NCI-H2227 treated with DMSO at 0.1 percent for 48 hours (cell line): ENCODE results near the gene ST3GAL4.
"Not testable (repeated sequence)": the region's sequence is repeated elsewhere in the genome, so short reads cannot be mapped to it uniquely, and the experiment has no call there.

ENCODE experiments used
- DNase-seq: peaks from one replicate; lab custom pipeline; 2025; lab: John Stamatoyannopoulos, UW

Gene ST3GAL4

GRCh38 chr11:126364735-126365134 is 9.2 kb downstream of the ST3GAL4 start:
- DNase-seq, result not testable (repeated sequence)

- not testable (repeated sequence) for DNase-seq
Observed at GRCh38 chr11:126365508-126365907, 10.0 kb downstream of the ST3GAL4 start.

- no peak for DNase-seq
Observed at GRCh38 chr11:126366064-126366822, 10.8 kb downstream of the ST3GAL4 start.

- DNase-seq, result not testable (repeated sequence)
Observed at GRCh38 chr11:126366823-126367654, 11.6 kb downstream of the ST3GAL4 start.

GRCh38 chr11:126367806-126368205 is 12.3 kb downstream of the ST3GAL4 start:
- DNase-seq, result not testable (repeated sequence)

DNA sequence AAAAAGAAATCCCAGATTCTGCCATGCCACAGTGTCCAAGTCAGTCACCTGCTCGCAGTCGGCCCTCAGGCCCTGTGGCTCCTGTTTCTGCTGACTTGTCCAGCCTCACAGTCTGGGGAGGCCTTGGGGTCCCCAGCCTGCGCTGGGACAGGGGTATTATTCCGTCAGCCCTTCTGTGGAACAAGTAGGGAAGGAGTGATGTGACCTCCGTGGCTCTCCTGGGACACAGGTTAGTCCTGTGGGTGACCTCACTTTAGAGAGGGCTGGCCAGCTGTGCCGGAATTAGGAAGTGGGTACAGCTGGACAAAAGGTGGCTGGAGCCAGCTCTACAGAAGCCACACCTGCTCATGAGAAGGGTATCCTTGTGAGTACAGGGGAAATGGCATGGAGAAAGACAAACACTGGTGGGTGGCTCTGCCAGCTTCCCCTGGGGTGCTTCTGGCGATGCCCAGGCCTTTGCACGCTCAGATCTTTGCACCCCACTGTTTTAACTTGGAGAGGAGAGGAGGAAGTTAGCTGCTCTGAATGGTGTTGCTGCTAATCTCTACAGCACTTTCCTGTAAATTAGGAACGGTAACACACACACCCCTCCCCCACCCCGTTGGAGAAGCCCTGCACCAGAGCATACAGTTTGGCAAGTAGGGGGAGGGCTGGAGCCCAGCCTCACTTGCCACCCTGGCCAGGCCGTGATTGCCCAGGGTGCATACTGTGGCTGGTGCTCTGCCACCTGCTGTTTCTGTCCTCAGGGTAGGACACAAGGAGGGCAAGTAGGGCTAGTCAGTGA is 13.0 kb downstream of the ST3GAL4 start:
- DNase-seq, result not testable (repeated sequence)

- DNase-seq, result no peak
Observed at GRCh38 chr11:126370016-126370415, 14.5 kb downstream of the ST3GAL4 start.

DNA sequence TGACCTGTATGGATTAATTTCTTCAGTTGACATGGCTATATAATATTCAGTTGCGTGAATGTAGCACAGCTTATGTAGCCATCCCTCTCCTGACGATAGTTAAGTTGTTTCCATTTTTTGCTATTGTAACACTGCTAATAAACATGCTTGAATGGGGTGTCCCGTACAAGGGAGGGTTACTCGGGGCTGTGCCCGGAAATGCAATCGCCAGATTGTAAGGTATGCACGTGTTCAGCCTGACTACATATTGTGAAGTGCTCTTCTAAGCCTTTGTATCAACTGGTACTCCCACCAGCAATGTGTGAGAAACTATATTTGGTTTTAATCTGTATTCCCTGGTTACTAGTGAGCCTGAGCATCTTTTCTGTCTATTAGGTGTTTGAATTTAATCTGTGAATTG is 16.1 kb downstream of the ST3GAL4 start:
- DNase-seq, result no peak

DNA sequence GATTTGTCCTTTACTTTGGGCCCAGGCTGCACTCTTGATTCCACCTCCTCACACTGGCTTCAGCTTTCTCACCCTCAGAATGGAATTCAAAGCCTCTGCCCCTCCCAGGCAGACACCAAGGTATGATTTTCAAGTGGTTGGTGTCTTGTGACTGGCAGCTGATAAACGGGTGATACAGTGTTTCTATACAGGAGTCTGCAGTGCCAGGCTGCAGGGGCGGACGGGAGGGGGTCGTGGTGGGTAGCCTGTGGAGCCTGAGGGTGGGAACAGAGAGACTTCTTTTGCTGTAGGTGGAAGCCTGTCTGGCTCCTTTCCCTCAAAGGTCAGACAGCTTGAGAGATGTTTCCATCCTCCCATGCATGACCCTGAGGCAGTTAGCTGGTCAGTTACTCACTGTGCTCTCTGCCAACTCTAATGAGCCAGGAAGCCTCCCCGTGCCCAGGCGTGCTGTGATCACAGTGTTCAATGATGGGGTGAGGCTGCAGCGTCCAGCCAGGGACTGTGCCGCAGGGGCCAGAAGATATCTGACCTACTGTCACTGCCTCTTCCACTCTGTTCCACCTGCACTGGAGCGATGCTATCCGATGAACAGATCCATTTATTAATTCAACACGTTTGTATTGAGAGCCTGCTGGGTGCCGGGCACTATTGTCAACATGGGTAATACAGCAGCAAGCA is 18.0 kb downstream of the ST3GAL4 start:
- DNase-seq, result not testable (repeated sequence)

DNA sequence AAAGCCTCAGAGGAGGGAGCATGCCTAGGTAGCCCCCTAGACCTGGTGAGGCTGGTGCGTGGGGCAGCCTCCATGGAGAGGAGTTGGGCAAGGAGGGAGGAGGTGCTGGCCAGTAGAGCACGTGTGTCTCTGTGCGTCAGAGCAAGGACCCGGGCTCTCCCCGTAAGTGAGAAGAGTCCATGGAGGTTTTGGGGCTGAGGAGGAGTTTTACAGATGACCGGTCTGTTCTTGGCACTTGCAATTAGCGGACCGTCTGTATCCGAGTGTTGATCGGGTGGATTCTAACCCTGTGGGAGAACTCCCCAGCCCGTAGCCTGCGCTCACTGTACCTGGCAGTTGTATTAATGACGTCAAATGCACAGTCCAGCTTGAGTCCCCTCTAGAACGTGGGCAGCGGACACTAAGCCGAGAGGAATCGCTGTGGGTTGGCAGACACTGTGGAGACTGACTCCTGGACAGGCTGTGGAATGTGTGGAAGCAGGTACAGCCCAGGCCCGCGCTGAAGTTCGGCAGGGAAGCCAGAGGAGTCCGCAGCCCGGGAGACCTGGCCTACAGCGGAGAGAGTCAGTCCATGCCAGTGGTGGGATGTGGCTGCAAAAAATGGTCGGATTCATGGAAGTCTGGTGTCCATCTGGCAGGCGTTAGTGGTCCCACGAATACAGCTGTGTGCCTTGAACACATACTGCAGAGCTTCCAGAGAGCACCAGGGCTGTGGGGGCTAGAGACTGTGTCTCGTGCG is 19.2 kb downstream of the ST3GAL4 start:
- not testable (repeated sequence) for DNase-seq

GRCh38 chr11:126375726-126376125 is 20.2 kb downstream of the ST3GAL4 start:
- no peak for DNase-seq

- no peak for DNase-seq
Observed at GRCh38 chr11:126378763-126379162, 23.3 kb downstream of the ST3GAL4 start.

- no peak for DNase-seq
Observed at GRCh38 chr11:126380909-126381308, 25.4 kb downstream of the ST3GAL4 start.

DNA sequence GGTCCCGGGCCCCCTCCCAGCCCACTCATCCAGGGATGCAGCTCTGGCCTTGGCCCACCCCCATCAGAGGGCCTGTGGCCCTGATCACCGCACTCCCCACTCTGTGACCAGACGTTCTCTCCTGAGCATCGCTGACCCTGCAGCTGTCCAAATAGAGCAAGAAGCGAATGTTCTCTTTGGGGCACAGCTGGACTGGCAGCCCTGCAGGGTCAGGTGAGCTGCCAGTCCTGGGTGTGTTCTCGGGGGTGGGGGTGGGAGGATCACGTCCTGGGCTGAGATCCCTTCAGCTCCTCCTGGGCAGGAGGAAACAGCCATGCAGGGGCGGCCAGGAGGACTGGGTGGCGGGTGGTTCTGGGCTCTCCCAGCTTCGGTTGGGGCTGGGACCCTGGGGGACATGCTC is 26.5 kb downstream of the ST3GAL4 start:
- not testable (repeated sequence) for DNase-seq

DNA sequence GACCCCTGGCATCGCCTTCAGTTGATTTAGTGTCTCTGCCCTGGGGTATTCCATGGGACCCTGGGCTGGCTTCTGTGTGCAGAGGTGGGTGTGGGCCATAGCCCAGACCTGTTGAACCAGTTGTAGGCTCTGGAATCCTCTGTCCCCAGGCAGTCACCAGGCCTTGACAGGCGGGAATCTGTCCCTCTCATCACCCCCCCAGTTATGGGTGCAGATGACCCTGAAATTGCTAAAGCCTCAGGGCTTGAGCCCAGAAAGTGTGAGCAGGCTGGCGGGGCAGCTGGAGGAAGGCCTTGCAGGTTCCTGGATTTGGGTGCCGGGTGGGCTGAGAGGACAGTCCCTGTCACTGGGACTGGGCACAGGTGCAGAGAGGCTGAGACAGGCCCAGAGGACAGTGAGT is 27.2 kb downstream of the ST3GAL4 start:
- DNase-seq, result not testable (repeated sequence)

DNA sequence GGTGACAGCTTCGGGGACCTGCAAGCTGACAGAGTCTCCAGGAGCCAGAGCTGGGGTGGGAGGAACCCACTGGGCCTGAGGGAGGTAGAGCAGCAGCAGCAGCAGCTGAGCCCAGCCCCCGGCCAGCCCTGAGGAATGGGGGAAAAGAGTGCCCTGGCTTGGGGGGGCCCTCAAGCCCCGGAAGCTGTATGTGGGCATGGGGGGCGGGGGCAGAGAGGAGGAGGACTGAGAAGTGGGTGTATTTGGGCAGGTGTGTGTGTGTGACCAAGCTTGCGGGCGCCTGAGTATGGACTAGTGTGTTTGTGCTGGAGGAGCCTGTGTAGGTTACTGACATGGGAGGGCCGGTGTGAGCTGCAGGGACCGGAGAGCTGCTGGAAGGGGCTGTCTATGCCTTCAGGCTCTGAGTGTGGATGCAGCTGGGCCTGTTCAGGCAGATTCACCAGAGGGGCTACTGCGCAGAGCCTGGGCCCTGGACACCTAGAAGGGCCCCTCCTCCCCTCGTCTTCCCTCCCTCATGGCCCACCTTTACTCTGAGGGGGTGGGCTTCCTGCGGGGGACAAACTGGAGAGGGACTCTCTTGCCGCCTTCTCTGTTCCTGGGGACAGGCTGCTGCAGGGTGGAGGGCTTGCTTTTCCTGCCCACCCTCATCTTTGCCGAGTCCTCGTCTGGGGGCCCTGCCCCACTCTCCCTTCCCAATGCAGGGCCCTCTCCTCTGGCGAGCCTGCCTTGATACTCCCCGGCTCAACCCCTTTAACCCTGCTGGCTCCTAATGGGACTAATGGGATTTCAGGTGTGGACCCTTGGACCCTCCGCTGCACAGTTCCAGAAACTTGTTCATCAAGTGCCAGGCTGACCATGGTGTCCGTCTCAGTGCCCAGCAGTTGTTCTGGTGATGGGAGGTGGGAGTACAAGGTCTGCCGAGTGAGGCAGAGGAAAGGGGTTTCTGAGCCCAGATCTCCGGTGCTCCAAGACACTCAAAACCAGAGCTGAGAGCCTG is 28.2 kb downstream of the ST3GAL4 start:
- DNase-seq, result no peak

- no peak for DNase-seq
Observed at GRCh38 chr11:126384449-126385070, 29.1 kb downstream of the ST3GAL4 start.

DNA sequence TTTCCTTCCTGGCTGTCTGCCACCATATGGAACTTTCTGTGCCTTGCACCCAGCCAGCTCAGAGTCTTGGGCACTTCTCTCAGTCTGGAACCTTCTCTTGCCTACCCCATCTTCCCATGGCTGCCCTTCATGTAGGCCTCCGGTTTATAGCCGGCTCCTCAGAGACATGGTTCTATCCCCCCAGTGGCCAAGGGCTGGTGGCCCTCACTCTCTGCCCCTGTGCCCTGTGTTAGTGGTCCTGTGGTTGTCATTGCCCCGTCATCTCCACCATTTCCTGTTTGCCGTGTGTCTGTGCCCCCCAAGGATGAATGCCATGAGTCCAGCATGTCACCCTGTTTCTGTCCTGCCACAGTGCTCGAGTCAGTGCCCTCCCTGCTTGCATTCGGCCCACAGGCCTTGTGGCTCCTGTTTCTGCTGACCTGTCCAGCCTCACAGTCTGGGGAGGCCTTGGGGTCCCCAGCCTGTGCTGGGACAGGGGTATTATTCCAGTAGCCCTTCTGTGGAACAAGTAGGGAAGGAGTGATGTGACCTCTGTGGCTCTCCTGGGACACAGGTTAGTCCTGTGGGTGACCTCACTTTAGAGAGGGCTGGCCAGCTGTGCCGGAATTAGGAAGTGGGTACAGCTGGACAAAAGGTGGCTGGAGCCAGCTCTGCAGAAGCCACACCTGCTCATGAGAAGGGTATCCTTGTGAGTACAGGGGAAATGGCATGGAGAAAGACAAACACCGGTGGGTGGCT is 30.7 kb downstream of the ST3GAL4 start:
- DNase-seq, result no peak

- not testable (repeated sequence) for DNase-seq
Observed at GRCh38 chr11:126386729-126387071, 31.2 kb downstream of the ST3GAL4 start.
